Measurements from ENCODE around the gene GRIK5. TPM values are rescaled to one million over a fixed set of nuclear protein-coding genes. Genes with fewer than 3 reads are reported as not detected.

GRIK5 gene
- total and polyA plus RNA-seq, 2 donors from 2014 or later: 8.9 to 16.2 TPM

- no peak for TF ChIP-seq CTCF (IDR thresholded peaks at IDR 0.05; ENCODE audit: borderline replicate concordance, extremely low read depth, insufficient read depth)
- intact Hi-C loops (cut with DNase I): no loop called here
- DNase-seq (no peak), FAIRE-seq (no peak)
- Histone ChIP-seq H3K4me3 (ENCODE audit: low read length in 3 of 3) (no peak overlapping the region), H3K27me3 (ENCODE audit: control insufficient read depth, insufficient read depth, low read length) (no peaks in the 10 kb centered on the region), H3K9me3 (ENCODE audit: control insufficient read depth in 2 of 3, insufficient read depth in 1 of 3, low read length in 3 of 3) (no peaks in the 10 kb centered on the region), H3K9ac (ENCODE audit: low read length in 3 of 3) (no peak overlapping the region), H3K4me1 (ENCODE audit: control insufficient read depth in 2 of 3, insufficient read depth in 2 of 3, low read depth in 1 of 3, low read length in 3 of 3) (peaks cover 0 to 15% (median 4%) of the 10 kb centered on the region in 3 donors), H3K27ac (ENCODE audit: low read depth in 2 of 2, low read length in 2 of 2) (no peak overlapping the region), H3K36me3 (ENCODE audit: control insufficient read depth in 2 of 3, insufficient read depth in 3 of 3, low read length in 3 of 3) (peaks cover 0 to 6% (median 3%) of the 10 kb centered on the region in 3 donors)
Measured at GRCh38 chr19:41955521-41955920, 114.5 kb downstream of the GRIK5 start.

- H3K27me3 ChIP-seq (ENCODE audit: control insufficient read depth, insufficient read depth, low read length): no peaks in the 10 kb centered on the region
- DNase-seq: peak; percentile 72 to 86 (median 81)
- peak; percentile 93 for TF ChIP-seq CTCF (IDR thresholded peaks at IDR 0.05; ENCODE audit: borderline replicate concordance, extremely low read depth, insufficient read depth)
- H3K9ac ChIP-seq (ENCODE audit: low read length in 3 of 3): no peak overlapping the region
- no peak overlapping the region for H3K27ac ChIP-seq (ENCODE audit: low read depth in 2 of 2, low read length in 2 of 2)
- H3K4me3 ChIP-seq (ENCODE audit: low read length in 3 of 3): no peak overlapping the region
- H3K9me3 ChIP-seq (ENCODE audit: control insufficient read depth in 2 of 3, insufficient read depth in 1 of 3, low read length in 3 of 3): no peaks in the 10 kb centered on the region
- intact Hi-C loops (cut with DNase I): no loop called here
- H3K36me3 ChIP-seq (ENCODE audit: control insufficient read depth in 2 of 3, insufficient read depth in 3 of 3, low read length in 3 of 3): peaks cover 0 to 6% (median 3%) of the 10 kb centered on the region in 3 donors
- FAIRE-seq: no peak
- H3K4me1 ChIP-seq (ENCODE audit: control insufficient read depth in 2 of 3, insufficient read depth in 2 of 3, low read depth in 1 of 3, low read length in 3 of 3): no peaks in the 10 kb centered on the region
Measured at GRCh38 chr19:41951686-41952172, 118.3 kb downstream of the GRIK5 start.

Other genes with a start within 250 kb of the GRIK5 start
- not detected for gene LYPD4, start 225.5 kb downstream of the GRIK5 start, total RNA-seq
- gene LYPD4, start 225.5 kb downstream of the GRIK5 start, polyA plus RNA-seq (ENCODE audit: insufficient read depth, low read depth, low replicate concordance): not detected
- not detected for gene DMRTC2, start 225.2 kb downstream of the GRIK5 start, total RNA-seq
- not detected for gene DMRTC2, start 225.2 kb downstream of the GRIK5 start, polyA plus RNA-seq (ENCODE audit: insufficient read depth, low read depth, low replicate concordance)
- 1,433 TPM for gene RPS19, start 210.0 kb downstream of the GRIK5 start, total RNA-seq
- 2,116 TPM for gene RPS19, start 210.0 kb downstream of the GRIK5 start, polyA plus RNA-seq (ENCODE audit: insufficient read depth, low read depth, low replicate concordance)
- gene CD79A, start 192.9 kb downstream of the GRIK5 start, total RNA-seq: 11.0 TPM
- 0.32 TPM for gene CD79A, start 192.9 kb downstream of the GRIK5 start, polyA plus RNA-seq (ENCODE audit: insufficient read depth, low read depth, low replicate concordance)
- 139 TPM for gene ARHGEF1, start 187.0 kb downstream of the GRIK5 start, total RNA-seq
- gene ARHGEF1, start 187.0 kb downstream of the GRIK5 start, polyA plus RNA-seq (ENCODE audit: insufficient read depth, low read depth, low replicate concordance): 39.0 TPM
- 0.69 TPM for gene ERFL, start 141.8 kb downstream of the GRIK5 start, total RNA-seq
- gene ERFL, start 141.8 kb downstream of the GRIK5 start, polyA plus RNA-seq (ENCODE audit: insufficient read depth, low read depth, low replicate concordance): not detected
- gene RABAC1, start 110.9 kb downstream of the GRIK5 start, total RNA-seq: 146 TPM
- 333 TPM for gene RABAC1, start 110.9 kb downstream of the GRIK5 start, polyA plus RNA-seq (ENCODE audit: insufficient read depth, low read depth, low replicate concordance)
- not detected for gene ATP1A3, start 76.0 kb downstream of the GRIK5 start, total RNA-seq
- not detected for gene ATP1A3, start 76.0 kb downstream of the GRIK5 start, polyA plus RNA-seq (ENCODE audit: insufficient read depth, low read depth, low replicate concordance)
- gene ZNF574, start 6.0 kb upstream of the GRIK5 start, total RNA-seq: 12.7 TPM
- gene ZNF574, start 6.0 kb upstream of the GRIK5 start, polyA plus RNA-seq (ENCODE audit: insufficient read depth, low read depth, low replicate concordance): 7.2 TPM
- gene POU2F2, start 62.2 kb upstream of the GRIK5 start, total RNA-seq: 9.8 TPM
- gene POU2F2, start 62.2 kb upstream of the GRIK5 start, polyA plus RNA-seq (ENCODE audit: insufficient read depth, low read depth, low replicate concordance): 1.3 TPM
- 26.1 TPM for gene DEDD2, start 147.5 kb upstream of the GRIK5 start, total RNA-seq
- gene DEDD2, start 147.5 kb upstream of the GRIK5 start, polyA plus RNA-seq (ENCODE audit: insufficient read depth, low read depth, low replicate concordance): 36.3 TPM
- 11.6 TPM for gene ZNF526, start 150.1 kb upstream of the GRIK5 start, total RNA-seq
- 2.6 TPM for gene ZNF526, start 150.1 kb upstream of the GRIK5 start, polyA plus RNA-seq (ENCODE audit: insufficient read depth, low read depth, low replicate concordance)
- 39.2 TPM for gene GSK3A, start 172.4 kb upstream of the GRIK5 start, total RNA-seq
- gene GSK3A, start 172.4 kb upstream of the GRIK5 start, polyA plus RNA-seq (ENCODE audit: insufficient read depth, low read depth, low replicate concordance): 57.3 TPM
- gene ERF, start 184.9 kb upstream of the GRIK5 start, total RNA-seq: 61.2 TPM
- 31.1 TPM for gene ERF, start 184.9 kb upstream of the GRIK5 start, polyA plus RNA-seq (ENCODE audit: insufficient read depth, low read depth, low replicate concordance)
- gene CIC, start 199.0 kb upstream of the GRIK5 start, total RNA-seq: 90.9 TPM
- 18.8 TPM for gene CIC, start 199.0 kb upstream of the GRIK5 start, polyA plus RNA-seq (ENCODE audit: insufficient read depth, low read depth, low replicate concordance)
- 0.47 TPM for gene PRR19, start 231.9 kb upstream of the GRIK5 start, total RNA-seq
- 0.71 TPM for gene PRR19, start 231.9 kb upstream of the GRIK5 start, polyA plus RNA-seq (ENCODE audit: insufficient read depth, low read depth, low replicate concordance)
- 22.0 TPM for gene PAFAH1B3, start 232.4 kb upstream of the GRIK5 start, total RNA-seq
- 38.3 TPM for gene PAFAH1B3, start 232.4 kb upstream of the GRIK5 start, polyA plus RNA-seq (ENCODE audit: insufficient read depth, low read depth, low replicate concordance)
- gene TMEM145, start 243.1 kb upstream of the GRIK5 start, total RNA-seq: not detected
- not detected for gene TMEM145, start 243.1 kb upstream of the GRIK5 start, polyA plus RNA-seq (ENCODE audit: insufficient read depth, low read depth, low replicate concordance)

Measured in kidney (tissue), 14 donors.